GM19239 (cell line): ENCODE results near the gene THOC3.
"Not testable (repeated sequence)": the region's sequence is repeated elsewhere in the genome, so short reads cannot be mapped to it uniquely, and the experiment has no call there.

ENCODE experiments used
- DNase-seq: peaks from one replicate; pipeline ENCODE4 v3.0.0; 2011; ENCODE audit warnings: low spot score; ENCODE audit not compliant: insufficient read length
- FAIRE-seq: peaks from 2 replicates; lab custom pipeline; 2011; peaks lifted over from hg19 to GRCh38; lab: Jason Lieb, UNC

THOC3 gene

DNA sequence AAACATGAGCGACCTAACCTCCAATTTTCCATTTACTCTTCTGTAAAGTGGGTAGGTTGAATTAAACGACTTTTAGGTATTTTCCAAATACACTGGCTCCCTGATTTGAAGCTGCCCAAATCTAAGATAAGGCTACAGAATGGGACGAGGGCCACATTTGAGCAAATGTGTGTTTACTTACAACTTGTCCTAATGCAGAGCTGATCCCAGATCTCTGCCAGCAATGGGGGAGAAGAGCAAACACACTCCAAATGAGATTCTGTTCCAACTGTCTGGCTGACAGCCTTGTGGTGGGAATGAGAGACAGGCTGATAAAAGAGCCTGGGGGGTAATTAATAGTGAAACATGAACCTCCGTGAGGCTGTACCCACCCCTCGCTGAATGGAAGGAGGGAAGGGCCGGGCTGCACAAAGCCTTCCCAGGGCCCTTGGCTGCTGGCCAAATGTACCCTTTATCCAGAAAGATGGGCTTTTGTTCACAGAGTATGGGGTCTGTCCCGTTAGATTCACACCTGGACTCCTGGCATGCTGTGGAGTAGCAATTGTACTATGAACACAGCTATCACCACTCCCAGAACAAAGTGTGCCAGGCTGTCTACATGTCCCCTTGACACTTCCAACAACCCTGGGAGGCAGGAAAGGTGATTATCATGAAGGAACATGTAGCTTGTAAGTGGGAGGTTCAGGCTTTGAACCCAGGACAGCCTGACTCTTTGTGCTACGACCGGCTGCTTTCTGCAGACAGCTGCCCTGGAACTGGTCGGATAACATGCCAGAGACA, 19.6 kb downstream of the THOC3 start:
- FAIRE-seq, DNase-seq: not testable (repeated sequence)

DNA sequence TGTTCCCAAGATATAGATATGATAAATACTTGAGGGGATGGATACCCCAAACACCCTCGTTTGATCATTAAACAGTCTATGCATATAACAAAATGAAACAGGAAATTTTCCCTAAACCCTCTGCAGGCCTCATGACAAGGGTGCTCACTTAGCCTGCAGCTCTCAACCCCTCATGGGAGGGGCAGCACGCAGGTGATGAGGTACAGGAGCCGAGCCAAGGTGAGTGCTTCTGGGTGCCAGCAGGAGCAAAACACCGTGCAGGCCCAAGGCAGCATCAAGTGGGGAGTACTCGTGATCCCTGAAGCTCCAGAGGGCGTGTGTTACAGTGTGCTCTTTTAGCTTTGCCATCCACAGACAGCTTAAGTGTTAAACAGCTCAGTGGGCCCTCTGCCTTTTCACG, 24.9 kb downstream of the THOC3 start:
- FAIRE-seq, DNase-seq: not testable (repeated sequence)

DNA sequence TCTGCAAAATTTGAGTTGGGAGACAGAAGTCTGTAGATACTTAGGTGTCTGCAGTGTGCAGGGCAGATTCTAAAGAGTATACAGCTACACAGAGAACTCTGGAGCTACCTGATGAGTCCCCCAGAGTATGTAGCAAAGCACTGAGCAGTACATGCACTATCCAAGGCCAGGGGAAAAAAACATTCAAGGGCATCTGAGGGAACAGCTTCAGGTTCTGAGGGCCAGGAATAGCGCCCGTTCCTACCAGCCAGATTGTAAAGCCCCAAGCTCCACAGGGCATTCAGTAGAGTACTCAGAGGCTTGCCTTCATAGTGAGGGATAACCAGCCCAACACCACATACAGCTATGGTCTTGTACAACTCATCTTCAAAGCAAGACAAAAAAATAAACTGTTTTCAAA, 27.5 kb downstream of the THOC3 start:
- FAIRE-seq, DNase-seq: not testable (repeated sequence)

DNA sequence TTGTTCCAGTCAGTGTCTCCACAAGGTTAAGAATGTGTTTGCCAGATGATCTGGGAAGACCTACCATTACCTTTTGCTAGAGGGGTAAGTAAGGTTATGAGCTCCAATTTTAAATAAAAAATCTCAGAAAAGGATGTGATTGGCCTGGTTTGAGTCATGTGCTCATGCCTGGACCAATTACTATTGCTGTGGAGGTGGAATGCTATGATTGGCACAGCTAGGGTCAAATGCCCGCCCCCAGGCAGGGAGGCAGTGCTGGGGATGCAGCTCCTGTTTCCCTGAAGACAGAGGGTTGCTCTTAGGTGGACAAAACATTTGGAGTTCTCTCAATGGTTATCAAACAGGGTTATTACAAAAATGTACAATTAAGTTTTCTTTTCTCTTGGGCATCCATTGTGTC, 29.6 kb downstream of the THOC3 start:
- DNase-seq, result not testable (repeated sequence)

DNA sequence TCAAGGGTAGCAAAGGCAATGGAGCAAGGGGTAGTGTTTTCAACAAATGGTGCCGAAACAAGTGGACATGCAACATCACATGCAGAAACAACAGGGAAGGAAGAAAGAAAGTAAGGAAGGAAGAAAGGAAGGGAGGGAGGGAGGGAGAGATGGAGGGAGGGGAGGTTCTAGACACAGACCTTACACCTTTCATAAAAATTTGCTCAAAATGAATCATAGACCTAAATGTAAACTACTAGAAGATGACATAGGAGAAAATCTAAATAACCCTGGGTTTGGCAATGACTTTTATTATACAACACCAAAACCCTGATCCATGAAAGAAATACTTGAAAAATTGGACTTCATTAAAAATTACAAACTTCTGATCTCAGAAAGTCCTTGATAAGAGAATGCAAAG, 39.4 kb downstream of the THOC3 start:
- not testable (repeated sequence) for FAIRE-seq, DNase-seq

More for the DNA sequence above, 29.6 kb downstream of the THOC3 start:
- not testable (repeated sequence) for FAIRE-seq

DNA sequence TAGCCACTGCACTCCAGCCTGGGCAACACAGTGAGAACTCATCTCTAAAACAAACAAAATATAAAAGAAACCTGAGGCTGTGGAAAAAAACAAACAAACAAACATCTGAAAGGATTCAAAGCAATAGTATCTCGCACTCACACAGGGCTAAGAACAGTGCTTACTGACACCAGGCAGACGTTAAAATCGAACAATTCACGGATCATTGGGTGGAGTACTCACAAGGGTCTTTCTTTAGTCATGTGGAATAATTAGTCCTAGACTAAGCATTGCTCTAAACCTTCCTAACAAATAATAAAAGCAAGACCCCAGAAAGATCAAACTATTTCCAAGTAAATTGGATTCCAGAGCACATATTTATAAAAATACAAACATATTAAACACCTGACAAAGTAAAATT, 43.0 kb downstream of the THOC3 start:
- DNase-seq, FAIRE-seq: not testable (repeated sequence)

DNA sequence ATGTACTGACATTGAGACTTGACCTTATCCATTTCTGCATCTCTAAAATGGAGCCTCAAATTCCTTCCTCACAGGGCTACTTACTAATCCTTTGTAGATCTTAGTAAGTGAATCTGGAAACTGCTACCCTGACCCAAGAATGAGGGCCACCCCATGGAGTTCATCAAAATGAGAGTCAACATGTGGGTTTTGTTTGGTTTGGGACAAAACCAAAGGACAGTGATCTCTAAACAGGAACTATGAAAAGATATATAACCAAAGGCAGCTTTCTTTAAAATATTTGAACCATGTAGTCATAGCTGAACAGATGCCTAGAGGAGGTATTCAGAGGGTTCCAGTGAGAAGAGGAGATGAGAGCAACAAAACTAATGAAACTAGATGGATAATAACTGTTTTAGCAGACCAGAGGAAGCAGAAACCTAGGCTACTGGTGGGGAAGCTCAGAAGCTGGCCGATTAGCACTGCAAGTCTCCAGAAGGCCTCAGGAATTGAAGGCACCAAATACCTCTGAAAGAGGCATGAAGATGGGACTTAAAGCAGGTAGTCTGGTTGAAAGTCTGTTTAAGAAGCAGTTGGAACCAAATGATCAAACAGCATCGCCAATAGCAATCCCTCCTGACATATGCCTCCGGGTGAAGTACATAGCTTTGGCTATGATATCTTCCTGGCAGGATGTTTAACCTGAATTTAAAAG, 45.8 kb downstream of the THOC3 start:
- DNase-seq (no peak), FAIRE-seq (no peak)

DNA sequence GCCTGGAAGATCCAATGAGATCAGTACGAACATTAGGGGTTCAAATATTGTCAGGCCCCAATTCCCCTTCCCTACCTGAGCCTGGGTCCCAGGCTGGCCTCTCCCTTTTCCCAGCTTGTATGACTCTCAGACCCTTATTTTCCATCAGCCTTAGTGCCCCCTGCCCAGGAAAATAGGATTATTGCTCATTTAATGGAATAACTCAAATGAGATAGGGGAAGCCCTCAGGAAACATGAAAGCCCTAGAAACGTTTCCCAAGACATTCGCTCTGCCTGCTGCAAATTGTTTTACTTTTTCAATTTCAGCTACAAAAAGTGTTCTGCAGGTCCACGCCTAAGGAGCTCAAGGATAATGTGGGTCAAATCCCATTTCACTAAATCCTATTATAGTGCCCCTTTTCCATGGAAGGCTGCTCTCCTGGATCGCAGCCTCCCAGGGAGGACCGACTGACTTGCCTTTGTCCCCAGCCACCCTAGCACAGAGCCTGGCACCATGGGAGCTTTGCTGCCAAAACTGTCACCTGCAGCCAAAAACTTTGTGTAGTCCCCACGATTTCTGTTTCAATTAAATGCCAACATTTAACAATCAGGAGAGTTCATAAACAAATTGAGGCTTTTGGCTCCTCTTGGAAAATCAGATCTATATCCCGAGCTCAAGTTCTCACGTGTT, 46.9 kb downstream of the THOC3 start:
- DNase-seq (no peak), FAIRE-seq (no peak)

DNA sequence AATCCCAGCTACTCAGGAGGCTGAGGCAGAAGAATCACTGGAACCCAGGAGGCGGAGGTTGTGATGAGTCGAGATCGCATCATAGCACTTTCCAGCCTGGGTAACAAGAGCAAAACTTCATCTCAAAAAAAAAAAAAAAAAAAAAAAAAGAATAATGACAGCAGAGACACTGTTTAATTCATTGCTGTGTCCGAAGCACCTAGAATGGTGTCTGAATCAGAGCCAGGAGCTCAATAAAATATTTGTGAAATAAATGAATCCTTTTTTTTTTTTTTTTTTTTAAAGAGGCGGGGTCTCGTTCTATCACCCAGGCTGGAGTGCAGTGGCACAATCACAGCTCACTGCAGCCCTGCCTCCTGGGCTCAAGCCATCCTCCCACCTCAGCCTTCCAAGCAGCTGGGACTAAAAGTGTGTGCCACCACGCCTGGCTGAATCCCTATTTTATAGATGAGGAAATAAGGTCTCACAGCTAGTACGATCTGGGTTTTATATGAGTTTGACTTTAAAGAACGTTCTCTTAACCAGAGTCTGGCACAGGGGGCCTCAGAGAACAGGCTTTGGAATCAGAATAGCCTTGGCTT, 47.8 kb downstream of the THOC3 start:
- FAIRE-seq (no peak), DNase-seq (no peak)

DNA sequence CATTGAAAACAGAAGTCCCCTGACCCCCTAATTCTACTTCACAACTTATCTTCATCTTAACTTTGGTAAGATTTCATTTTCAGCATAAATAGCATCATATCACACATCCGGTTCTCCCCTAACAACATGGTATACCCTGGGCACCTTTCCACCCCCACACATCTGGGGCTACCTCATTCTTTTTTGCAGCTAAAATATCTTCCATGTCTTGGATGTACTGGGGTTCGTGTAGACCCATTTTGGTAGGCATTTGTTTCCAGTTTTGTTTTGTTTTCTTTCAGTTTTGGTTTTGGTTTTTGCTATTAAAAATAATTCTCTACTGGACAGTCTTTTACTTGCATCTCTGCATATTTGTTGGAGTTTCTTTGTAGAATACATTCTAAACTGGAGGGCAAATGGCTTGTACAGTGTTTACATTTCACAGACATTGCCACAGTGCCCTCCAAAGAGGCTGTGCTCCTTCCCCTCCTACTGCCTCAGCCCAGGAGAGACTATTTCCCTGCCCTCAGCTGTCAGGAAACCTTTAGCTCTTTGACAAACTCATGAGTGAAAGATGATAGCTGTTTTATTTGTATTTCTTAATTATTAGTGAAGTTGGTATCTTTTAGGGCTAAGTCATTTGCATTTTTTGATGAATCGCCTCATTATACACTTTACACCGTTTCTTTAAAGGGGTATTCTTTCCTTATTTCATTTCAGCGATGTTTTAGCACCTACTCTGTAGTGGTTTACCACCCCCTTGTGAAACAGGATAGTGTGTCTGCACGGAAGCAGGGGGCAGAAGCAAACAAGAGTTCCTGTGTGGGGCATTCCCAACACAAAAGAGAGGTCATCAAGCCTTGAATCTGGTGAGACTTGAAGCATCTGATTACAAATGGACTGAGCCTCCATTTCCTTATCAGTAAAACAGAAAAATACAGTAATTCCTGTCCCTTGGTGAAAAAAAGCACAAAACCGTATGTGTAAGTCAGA, 52.8 kb downstream of the THOC3 start:
- FAIRE-seq, result peak; percentile 87
- DNase-seq, result not testable (repeated sequence)

DNA sequence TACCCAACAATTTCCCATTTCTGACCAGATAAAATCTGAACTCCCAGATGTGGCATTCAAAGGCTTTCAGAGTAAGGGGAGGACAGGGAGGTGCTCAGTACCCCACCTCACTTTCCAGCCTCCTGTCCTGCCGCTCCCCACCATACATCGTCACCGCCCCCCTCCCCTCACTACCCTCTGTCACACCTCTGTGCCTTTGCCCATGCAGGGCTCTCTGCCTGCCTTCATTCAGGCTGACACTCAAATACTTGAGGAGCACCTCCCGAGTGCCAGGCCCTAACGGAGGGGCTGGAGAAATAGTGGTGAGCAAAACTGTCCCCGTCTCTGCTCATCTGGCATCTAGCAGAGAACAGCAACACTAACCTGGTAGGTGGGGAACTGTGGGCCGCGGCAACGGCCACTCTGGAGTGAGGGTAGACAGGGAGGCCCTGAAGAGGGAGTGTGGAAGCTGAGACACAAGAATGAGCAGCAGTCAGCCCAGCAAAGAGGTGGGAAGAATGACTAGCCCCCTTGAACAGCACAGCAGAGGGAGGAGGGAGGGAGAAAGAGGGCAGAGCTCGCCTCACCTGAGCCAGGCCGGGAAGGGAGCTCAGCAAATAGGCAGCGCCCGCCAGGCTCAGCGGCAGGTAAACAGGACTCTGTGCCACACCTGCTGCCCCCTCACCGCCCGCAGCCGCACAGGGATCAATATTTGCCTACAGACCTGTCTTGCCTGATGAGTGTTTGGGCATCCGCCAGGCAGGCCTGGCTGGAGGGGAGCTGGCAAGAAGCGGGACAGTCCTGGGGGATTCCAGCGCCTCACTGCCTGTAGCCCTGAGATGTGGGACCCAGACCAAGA, 54.1 kb downstream of the THOC3 start:
- not testable (repeated sequence) for FAIRE-seq, DNase-seq

DNA sequence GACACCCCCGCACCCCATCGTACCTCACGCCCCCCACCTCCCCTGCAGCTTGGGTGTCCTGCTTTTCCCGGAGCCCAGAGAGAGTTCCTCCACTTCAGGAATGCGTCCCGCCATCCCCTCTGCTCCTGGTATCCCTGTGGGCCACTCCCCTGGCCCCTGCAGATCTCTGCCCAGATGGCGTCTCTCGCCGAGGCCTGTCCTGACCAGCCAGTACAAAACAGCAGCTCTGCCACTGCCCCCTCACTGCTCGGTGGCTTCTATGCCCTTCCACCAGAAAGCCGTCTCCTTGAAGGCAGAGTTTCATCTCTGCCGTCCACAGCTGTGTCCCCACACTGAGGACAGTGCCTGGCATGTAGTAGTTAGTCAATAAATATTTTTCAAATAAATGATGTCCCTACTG, 58.0 kb downstream of the THOC3 start:
- not testable (repeated sequence) for DNase-seq, FAIRE-seq
